ENCODE data around the gene CCR8.

Gene CCR8

DNA sequence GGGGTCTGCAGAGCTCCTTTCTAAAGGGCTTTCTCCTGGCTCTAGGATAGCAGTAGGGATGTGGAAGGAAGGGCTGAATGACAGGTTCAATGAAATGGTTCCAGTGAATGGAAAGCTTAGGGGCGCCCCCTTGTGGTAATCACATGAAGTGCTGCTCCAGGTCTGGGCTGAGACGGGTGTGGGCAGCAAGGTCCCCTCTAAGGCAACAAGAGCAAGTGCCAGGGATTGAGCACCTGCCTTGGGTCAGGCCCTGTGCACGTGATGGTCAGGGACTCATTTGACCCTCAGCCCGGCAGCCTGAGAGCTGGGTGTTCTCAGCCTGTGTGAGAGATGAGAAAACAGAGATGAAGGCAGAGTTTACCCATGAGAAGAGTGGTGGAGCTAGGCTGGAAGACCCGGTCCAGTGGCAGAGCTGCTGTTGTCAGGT is 37.6 kb upstream of the CCR8 start:
- no peaks in the 10 kb centered on the region for H3K79me2 ChIP-seq
- no peaks in the 10 kb centered on the region for H3K36me3 ChIP-seq (ENCODE audit: control insufficient read depth, insufficient read depth, low read length)

DNA sequence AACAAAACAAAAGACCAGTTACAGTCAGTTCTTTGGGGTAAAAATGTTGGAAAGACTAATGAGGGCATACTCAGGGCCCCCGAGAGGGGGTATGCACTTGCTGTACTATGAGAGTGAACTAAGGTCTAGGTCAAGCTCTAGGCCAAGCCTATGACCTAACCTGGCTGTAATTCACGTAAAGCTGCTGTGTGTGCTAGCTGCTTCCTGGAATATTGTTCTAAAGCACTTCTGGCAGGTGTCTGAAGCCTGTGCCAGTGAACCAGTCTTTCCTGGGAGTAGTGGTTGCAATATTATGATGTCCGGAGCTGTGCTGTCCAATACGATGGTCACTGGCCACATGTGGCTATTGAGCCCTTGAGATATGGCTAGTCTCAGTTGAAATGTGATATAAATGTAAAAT is 36.5 kb upstream of the CCR8 start:
- Histone ChIP-seq H2AFZ (no peak overlapping the region), H3K4me1 (peaks cover 2% of the 10 kb centered on the region), H3K9me3 (ENCODE audit: control insufficient read depth, low read length) (no peaks in the 10 kb centered on the region), H3K27me3 (ENCODE audit: control insufficient read depth, insufficient read depth, low read length) (no peaks in the 10 kb centered on the region), H3K9ac (no peak overlapping the region), H3K4me3 (ENCODE audit: low read depth, low read length) (no peak overlapping the region), H3K4me2 (ENCODE audit: low read length) (no peak overlapping the region), H3K27ac (no peak overlapping the region), H3K36me3 (ENCODE audit: control insufficient read depth, insufficient read depth, low read length) (no peaks in the 10 kb centered on the region), H3K79me2 (no peaks in the 10 kb centered on the region)
- TF ChIP-seq, protein P1, sequence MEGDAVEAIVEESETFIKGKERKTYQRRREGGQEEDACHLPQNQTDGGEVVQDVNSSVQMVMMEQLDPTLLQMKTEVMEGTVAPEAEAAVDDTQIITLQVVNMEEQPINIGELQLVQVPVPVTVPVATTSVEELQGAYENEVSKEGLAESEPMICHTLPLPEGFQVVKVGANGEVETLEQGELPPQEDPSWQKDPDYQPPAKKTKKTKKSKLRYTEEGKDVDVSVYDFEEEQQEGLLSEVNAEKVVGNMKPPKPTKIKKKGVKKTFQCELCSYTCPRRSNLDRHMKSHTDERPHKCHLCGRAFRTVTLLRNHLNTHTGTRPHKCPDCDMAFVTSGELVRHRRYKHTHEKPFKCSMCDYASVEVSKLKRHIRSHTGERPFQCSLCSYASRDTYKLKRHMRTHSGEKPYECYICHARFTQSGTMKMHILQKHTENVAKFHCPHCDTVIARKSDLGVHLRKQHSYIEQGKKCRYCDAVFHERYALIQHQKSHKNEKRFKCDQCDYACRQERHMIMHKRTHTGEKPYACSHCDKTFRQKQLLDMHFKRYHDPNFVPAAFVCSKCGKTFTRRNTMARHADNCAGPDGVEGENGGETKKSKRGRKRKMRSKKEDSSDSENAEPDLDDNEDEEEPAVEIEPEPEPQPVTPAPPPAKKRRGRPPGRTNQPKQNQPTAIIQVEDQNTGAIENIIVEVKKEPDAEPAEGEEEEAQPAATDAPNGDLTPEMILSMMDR (IDR thresholded peaks at IDR 0.05) = no peak

More for the DNA sequence above, 37.6 kb upstream of the CCR8 start:
- H3K9ac ChIP-seq = no peak overlapping the region
- no peaks in the 10 kb centered on the region for H3K27me3 ChIP-seq (ENCODE audit: control insufficient read depth, insufficient read depth, low read length)
- peaks cover 2% of the 10 kb centered on the region for H3K4me1 ChIP-seq
- TF ChIP-seq, protein P1 (IDR thresholded peaks at IDR 0.05) = peak; percentile 88
- no peak overlapping the region for H3K4me2 ChIP-seq (ENCODE audit: low read length)
- H2AFZ ChIP-seq = no peak overlapping the region
- no peak overlapping the region for H3K4me3 ChIP-seq (ENCODE audit: low read depth, low read length)
- no peaks in the 10 kb centered on the region for H3K9me3 ChIP-seq (ENCODE audit: control insufficient read depth, low read length)
- no peak overlapping the region for H3K27ac ChIP-seq

DNA sequence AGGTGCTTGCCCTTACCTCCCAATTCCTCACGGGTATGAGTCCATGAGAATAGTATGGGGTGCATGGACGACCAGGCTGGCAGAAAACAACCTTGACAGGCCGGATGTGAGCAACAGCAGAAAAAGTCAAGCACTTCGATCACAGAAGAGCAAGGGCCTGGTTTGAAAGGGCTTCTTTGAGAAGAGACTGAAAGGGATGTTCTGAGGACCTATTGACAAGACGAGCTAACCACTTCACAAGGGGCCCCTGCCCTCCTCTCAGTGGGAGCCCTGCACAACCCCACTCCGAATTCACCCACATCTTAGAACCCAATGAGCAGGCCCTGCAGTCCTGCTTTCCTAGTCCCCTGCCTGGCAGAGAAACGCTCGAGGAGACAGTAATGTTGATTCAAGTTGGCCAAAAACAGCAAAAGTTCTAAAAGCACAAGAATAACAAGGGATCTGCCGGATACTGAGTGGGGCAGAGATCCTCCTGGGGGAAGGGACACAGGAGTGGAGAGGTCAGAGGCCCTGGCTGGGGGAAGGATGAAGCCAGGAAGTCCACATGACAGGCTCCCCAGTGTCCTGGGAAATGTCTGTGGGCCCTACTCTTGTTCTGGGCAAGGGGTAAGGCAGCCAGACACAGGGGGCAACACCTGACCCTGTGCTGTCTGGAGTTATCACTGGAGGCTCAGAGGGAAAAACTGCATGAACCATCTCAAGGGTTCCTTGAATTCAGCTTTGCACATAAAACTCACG is 34.9 kb upstream of the CCR8 start:
- Histone ChIP-seq H3K27ac (no peak overlapping the region), H3K79me2 (no peaks in the 10 kb centered on the region), H3K4me3 (ENCODE audit: low read depth, low read length) (no peak overlapping the region), H3K9me3 (ENCODE audit: control insufficient read depth, low read length) (no peaks in the 10 kb centered on the region), H3K36me3 (ENCODE audit: control insufficient read depth, insufficient read depth, low read length) (no peaks in the 10 kb centered on the region), H3K4me1 (no peaks in the 10 kb centered on the region), H3K9ac (no peak overlapping the region), H2AFZ (no peak overlapping the region), H3K4me2 (ENCODE audit: low read length) (no peak overlapping the region), H3K27me3 (ENCODE audit: control insufficient read depth, insufficient read depth, low read length) (no peaks in the 10 kb centered on the region)
- TF ChIP-seq, protein P1 (IDR thresholded peaks at IDR 0.05) = no peak

DNA sequence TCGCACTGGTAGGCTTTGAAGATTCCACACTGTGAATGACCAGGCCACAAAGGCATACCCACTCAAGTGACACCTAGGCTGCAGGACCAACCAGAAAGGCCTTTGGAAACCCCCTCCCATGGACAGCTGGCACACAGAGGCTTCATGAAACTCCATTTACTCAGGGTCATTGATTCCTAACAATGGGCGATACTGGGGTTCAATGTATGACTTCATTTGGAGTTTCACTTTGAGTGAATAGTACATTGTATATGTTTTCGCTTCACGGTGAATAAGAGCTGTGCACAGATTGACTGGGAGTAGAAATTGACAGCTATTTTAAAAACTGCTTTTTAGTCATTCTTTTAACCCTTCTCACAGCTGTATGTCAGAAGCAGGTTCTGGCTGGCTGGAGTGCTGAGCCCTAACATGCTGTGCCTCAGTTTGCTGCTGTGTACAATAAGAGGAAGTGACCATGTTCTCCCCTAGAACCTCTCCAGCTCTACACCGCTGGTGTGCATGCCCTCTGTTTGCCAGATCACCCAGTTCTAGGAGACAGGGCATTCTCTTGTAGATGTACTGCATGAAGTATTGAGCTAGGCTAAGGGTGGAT is 34.2 kb upstream of the CCR8 start:
- Histone ChIP-seq H3K9me3 (ENCODE audit: control insufficient read depth, low read length) (no peaks in the 10 kb centered on the region), H3K36me3 (ENCODE audit: control insufficient read depth, insufficient read depth, low read length) (no peaks in the 10 kb centered on the region), H3K4me1 (no peaks in the 10 kb centered on the region), H3K27me3 (ENCODE audit: control insufficient read depth, insufficient read depth, low read length) (no peaks in the 10 kb centered on the region), H3K27ac (no peak overlapping the region), H2AFZ (no peak overlapping the region), H3K4me2 (ENCODE audit: low read length) (no peak overlapping the region), H3K79me2 (no peaks in the 10 kb centered on the region), H3K9ac (no peak overlapping the region), H3K4me3 (ENCODE audit: low read depth, low read length) (no peak overlapping the region)
- TF ChIP-seq, protein P1 (IDR thresholded peaks at IDR 0.05) = no peak

Data from parathyroid adenoma (tissue), 2 donors.